ENCODE data around the gene CACNA2D2. TPM values are rescaled to one million over a fixed set of nuclear protein-coding genes. Genes with fewer than 3 reads are reported as not detected.

CACNA2D2 gene
- total RNA-seq, 1 experiment from 2014 or later: 22.0 TPM

DNA sequence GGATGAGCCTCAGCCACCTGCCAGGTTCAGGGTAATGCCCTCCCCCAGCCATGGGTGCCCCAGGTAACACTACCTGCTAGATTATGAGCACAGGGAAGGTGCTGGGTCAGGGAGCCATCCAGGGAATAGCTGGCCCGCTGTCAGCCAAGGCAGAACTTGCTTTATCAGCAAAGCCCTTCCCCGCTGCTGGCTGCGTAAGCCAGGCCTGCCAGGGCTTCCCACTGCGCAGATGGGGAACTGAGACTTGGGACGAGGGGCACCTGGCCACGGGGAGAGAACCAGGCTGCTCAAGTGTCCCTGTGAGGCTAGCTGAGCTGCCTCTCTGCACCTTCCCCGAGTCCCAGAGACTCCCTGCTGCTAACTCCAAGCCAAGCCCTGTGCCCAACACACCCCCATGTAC is 45.4 kb downstream of the CACNA2D2 start (continued):
- TF ChIP-seq, protein P1, sequence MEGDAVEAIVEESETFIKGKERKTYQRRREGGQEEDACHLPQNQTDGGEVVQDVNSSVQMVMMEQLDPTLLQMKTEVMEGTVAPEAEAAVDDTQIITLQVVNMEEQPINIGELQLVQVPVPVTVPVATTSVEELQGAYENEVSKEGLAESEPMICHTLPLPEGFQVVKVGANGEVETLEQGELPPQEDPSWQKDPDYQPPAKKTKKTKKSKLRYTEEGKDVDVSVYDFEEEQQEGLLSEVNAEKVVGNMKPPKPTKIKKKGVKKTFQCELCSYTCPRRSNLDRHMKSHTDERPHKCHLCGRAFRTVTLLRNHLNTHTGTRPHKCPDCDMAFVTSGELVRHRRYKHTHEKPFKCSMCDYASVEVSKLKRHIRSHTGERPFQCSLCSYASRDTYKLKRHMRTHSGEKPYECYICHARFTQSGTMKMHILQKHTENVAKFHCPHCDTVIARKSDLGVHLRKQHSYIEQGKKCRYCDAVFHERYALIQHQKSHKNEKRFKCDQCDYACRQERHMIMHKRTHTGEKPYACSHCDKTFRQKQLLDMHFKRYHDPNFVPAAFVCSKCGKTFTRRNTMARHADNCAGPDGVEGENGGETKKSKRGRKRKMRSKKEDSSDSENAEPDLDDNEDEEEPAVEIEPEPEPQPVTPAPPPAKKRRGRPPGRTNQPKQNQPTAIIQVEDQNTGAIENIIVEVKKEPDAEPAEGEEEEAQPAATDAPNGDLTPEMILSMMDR (IDR thresholded peaks at IDR 0.05): no peak
- TF ChIP-seq TEAD1 (CRISPR knock-in tag; IDR thresholded peaks at IDR 0.05) (no peak), GTF2I (CRISPR knock-in tag; conservative IDR thresholded peaks at IDR 0.05) (no peak), NFE2L1 (CRISPR knock-in tag; IDR thresholded peaks at IDR 0.05) (no peak), OVOL2 (CRISPR knock-in tag; IDR thresholded peaks at IDR 0.05; ENCODE audit: borderline replicate concordance) (no peak), FOXK1 (CRISPR knock-in tag; IDR thresholded peaks at IDR 0.05) (no peak), ZNF317 (CRISPR knock-in tag; IDR thresholded peaks at IDR 0.05; ENCODE audit: borderline replicate concordance, low read depth) (no peak)
- TF ChIP-seq, protein P2, sequence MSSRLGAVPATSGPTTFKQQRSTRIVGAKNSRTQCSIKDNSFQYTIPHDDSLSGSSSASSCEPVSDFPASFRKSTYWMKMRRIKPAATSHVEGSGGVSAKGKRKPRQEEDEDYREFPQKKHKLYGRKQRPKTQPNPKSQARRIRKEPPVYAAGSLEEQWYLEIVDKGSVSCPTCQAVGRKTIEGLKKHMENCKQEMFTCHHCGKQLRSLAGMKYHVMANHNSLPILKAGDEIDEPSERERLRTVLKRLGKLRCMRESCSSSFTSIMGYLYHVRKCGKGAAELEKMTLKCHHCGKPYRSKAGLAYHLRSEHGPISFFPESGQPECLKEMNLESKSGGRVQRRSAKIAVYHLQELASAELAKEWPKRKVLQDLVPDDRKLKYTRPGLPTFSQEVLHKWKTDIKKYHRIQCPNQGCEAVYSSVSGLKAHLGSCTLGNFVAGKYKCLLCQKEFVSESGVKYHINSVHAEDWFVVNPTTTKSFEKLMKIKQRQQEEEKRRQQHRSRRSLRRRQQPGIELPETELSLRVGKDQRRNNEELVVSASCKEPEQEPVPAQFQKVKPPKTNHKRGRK (CRISPR knock-in tag; IDR thresholded peaks at IDR 0.05; ENCODE audit: borderline replicate concordance): no peak
- TF ChIP-seq, protein P3, sequence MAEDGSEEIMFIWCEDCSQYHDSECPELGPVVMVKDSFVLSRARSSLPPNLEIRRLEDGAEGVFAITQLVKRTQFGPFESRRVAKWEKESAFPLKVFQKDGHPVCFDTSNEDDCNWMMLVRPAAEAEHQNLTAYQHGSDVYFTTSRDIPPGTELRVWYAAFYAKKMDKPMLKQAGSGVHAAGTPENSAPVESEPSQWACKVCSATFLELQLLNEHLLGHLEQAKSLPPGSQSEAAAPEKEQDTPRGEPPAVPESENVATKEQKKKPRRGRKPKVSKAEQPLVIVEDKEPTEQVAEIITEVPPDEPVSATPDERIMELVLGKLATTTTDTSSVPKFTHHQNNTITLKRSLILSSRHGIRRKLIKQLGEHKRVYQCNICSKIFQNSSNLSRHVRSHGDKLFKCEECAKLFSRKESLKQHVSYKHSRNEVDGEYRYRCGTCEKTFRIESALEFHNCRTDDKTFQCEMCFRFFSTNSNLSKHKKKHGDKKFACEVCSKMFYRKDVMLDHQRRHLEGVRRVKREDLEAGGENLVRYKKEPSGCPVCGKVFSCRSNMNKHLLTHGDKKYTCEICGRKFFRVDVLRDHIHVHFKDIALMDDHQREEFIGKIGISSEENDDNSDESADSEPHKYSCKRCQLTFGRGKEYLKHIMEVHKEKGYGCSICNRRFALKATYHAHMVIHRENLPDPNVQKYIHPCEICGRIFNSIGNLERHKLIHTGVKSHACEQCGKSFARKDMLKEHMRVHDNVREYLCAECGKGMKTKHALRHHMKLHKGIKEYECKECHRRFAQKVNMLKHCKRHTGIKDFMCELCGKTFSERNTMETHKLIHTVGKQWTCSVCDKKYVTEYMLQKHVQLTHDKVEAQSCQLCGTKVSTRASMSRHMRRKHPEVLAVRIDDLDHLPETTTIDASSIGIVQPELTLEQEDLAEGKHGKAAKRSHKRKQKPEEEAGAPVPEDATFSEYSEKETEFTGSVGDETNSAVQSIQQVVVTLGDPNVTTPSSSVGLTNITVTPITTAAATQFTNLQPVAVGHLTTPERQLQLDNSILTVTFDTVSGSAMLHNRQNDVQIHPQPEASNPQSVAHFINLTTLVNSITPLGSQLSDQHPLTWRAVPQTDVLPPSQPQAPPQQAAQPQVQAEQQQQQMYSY (CRISPR knock-in tag; IDR thresholded peaks at IDR 0.05): no peak
- TF ChIP-seq, protein P4, sequence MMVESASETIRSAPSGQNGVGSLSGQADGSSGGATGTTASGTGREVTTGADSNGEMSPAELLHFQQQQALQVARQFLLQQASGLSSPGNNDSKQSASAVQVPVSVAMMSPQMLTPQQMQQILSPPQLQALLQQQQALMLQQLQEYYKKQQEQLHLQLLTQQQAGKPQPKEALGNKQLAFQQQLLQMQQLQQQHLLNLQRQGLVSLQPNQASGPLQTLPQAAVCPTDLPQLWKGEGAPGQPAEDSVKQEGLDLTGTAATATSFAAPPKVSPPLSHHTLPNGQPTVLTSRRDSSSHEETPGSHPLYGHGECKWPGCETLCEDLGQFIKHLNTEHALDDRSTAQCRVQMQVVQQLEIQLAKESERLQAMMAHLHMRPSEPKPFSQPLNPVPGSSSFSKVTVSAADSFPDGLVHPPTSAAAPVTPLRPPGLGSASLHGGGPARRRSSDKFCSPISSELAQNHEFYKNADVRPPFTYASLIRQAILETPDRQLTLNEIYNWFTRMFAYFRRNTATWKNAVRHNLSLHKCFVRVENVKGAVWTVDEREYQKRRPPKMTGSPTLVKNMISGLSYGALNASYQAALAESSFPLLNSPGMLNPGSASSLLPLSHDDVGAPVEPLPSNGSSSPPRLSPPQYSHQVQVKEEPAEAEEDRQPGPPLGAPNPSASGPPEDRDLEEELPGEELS (CRISPR knock-in tag; IDR thresholded peaks at IDR 0.05): no peak

DNA sequence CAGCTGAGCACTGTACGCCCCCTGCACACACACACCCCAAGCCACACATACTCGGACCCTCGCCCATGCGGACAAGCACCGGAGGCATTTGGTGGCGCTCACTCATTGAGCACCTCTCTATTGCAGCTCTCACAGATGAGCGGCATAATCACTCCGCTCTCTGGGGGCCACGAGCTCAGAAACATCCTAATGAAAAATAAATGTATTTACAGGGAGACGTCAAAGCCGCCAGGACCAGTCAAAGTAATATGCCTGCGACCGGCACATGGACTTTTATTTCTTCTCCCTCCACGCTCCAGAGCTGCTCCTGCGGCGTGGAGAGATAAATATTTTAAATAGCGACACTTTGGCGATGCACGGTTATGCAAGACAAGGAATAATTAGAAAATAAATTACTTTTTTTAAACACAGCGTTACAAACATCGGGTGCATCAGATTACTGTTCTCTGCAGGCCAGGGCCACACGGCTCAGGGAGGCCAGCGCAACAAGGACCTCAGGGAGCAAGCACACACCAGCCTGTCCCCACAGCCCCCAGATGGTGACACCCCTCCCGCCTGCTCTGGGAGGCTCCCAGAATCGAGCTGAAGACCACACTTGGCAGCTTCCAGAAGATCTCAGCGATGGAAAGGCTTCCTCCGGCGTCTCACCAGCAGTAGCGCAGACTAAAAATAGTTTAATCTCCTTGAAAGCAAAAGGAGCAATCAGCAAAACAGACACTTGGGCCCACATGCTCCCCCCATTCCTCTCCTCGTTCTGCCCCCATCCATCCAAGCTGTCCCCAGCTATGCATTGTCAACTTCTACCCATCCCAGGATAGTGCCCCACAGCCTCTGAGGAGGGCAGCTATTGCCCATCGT is 48.0 kb downstream of the CACNA2D2 start:
- peaks cover 26% of the 10 kb centered on the region for H3K4me1 Mint-ChIP-seq

DNA sequence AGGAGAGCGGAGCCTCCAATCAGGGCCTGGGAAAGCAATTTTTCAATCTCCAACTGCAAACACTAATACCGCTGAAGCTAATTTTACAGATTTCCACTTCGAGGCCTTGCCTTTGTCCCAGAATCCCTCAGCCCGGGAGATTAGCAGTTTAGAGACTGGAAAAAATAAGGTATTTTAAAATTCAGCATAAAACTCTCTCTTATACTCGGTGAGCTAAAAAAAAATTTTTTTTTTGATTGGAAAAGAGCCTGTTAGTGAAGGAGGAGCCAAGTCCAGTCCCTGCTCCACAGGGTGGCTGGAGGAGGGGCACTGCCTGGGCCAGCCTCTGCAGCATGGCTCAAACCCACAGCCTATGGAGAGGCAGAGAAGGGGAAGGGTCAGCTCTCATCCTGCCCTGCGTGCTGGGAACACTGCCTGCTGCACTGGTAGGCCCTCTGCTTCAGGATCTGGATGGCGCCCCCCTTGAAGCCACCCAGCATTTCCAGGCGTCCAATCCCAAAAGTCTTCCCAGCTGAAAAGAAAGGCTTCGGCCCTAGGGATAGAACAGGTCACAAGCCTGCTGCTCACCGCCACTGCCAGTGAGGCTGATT is 48.9 kb downstream of the CACNA2D2 start:
- Mint-ChIP-seq H3K4me3 (no peak overlapping the region), H3K27ac (peak overlapping the region; percentile 41), H3K27me3 (ENCODE audit: low read depth) (peaks cover 2% of the 10 kb centered on the region; the same call in 1 of the 2 replicates), H3K4me1 (peaks cover 33% of the 10 kb centered on the region), H3K36me3 (no peaks in the 10 kb centered on the region), H3K9me3 (no peaks in the 10 kb centered on the region)
- ChIA-PET POLR2A (interaction anchor here (1.4 kb wide), 1 partner anchor 9 kb away, joined by 3 read pairs; no protein-coding TSS in a partner anchor), CTCF (interaction anchor here (0.9 to 1.3 kb wide), 5 partner anchors 11 to 157 kb away, joined by 3 to 6 read pairs (median 4); partner anchors contain the start of gene CISH)
- ATAC-seq (peak; percentile 76), DNase-seq (ENCODE audit: low spot score) (peak; percentile 50)
- TF ChIP-seq GRHL2 (CRISPR knock-in tag; IDR thresholded peaks at IDR 0.05; ENCODE audit: insufficient replicate concordance, severe bottlenecking) (no peak), ELF4 (CRISPR knock-in tag; IDR thresholded peaks at IDR 0.05; ENCODE audit: low read depth) (no peak)
- TF ChIP-seq, protein P5, sequence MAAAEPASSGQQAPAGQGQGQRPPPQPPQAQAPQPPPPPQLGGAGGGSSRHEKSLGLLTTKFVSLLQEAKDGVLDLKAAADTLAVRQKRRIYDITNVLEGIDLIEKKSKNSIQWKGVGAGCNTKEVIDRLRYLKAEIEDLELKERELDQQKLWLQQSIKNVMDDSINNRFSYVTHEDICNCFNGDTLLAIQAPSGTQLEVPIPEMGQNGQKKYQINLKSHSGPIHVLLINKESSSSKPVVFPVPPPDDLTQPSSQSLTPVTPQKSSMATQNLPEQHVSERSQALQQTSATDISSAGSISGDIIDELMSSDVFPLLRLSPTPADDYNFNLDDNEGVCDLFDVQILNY (CRISPR knock-in tag; IDR thresholded peaks at IDR 0.05): no peak
- TF ChIP-seq, protein P6, sequence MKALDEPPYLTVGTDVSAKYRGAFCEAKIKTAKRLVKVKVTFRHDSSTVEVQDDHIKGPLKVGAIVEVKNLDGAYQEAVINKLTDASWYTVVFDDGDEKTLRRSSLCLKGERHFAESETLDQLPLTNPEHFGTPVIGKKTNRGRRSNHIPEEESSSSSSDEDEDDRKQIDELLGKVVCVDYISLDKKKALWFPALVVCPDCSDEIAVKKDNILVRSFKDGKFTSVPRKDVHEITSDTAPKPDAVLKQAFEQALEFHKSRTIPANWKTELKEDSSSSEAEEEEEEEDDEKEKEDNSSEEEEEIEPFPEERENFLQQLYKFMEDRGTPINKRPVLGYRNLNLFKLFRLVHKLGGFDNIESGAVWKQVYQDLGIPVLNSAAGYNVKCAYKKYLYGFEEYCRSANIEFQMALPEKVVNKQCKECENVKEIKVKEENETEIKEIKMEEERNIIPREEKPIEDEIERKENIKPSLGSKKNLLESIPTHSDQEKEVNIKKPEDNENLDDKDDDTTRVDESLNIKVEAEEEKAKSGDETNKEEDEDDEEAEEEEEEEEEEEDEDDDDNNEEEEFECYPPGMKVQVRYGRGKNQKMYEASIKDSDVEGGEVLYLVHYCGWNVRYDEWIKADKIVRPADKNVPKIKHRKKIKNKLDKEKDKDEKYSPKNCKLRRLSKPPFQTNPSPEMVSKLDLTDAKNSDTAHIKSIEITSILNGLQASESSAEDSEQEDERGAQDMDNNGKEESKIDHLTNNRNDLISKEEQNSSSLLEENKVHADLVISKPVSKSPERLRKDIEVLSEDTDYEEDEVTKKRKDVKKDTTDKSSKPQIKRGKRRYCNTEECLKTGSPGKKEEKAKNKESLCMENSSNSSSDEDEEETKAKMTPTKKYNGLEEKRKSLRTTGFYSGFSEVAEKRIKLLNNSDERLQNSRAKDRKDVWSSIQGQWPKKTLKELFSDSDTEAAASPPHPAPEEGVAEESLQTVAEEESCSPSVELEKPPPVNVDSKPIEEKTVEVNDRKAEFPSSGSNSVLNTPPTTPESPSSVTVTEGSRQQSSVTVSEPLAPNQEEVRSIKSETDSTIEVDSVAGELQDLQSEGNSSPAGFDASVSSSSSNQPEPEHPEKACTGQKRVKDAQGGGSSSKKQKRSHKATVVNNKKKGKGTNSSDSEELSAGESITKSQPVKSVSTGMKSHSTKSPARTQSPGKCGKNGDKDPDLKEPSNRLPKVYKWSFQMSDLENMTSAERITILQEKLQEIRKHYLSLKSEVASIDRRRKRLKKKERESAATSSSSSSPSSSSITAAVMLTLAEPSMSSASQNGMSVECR (CRISPR knock-in tag; IDR thresholded peaks at IDR 0.05; ENCODE audit: borderline replicate concordance): no peak

More for the DNA sequence above, 48.0 kb downstream of the CACNA2D2 start:
- DNase-seq (ENCODE audit: low spot score): no peak
- peak overlapping the region; percentile 41 for H3K27ac Mint-ChIP-seq
- ATAC-seq: no peak
- no peak overlapping the region for H3K4me3 Mint-ChIP-seq
- no peak for TF ChIP-seq PRRX2 (CRISPR knock-in tag; IDR thresholded peaks at IDR 0.05)
- H3K27me3 Mint-ChIP-seq (ENCODE audit: low read depth): peaks cover 2% of the 10 kb centered on the region; the same call in 1 of the 2 replicates
- POLR2A ChIA-PET: no interaction called here
- CTCF ChIA-PET: interaction anchor here (0.5 to 1.3 kb wide), 4 partner anchors 43 to 156 kb away, joined by 3 to 4 read pairs (median 4); partner anchors contain the start of gene CISH
- H3K36me3 Mint-ChIP-seq: no peaks in the 10 kb centered on the region
- no peaks in the 10 kb centered on the region for H3K9me3 Mint-ChIP-seq
